ENCODE results near the gene HRNR. TPM values are rescaled to one million over a fixed set of nuclear protein-coding genes. Genes with fewer than 3 reads are reported as not detected.

HRNR gene
- polyA plus RNA-seq, 1 donor = 0.12 TPM

DNA sequence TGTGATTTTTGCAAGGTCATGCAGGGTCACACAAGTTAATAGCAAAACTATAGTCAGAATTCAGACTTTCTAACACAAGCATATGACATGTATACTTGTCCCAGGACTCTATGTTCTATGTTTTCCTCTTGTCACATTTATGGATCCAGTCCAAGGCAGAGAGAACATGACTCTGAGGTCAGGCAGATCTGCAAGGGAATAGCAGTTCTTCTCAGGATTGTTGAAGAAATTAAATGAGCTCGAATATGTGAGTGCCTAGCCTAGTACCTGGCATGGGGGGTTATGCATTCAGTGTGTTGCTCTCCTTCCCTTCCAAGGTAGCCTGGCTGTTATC lies 55.5 kb downstream of the HRNR start:
- DNase-seq = no peak
- peaks cover 9% of the 10 kb centered on the region for H3K4me1 ChIP-seq (ENCODE audit: control insufficient read depth, insufficient read depth, low read length)
- H3K36me3 ChIP-seq (ENCODE audit: control insufficient read depth, insufficient read depth, low read length) = no peaks in the 10 kb centered on the region
- H3K9me3 ChIP-seq (ENCODE audit: control insufficient read depth, low read depth, low read length) = no peaks in the 10 kb centered on the region
- no peak overlapping the region for H3K4me3 ChIP-seq (ENCODE audit: low read length)
- no CpG with 5 or more reads among the region's 1 CpG for WGBS (ENCODE audit: insufficient coverage, low lambda C conversion rate)
- H3K27ac ChIP-seq (ENCODE audit: low read length) = no peak overlapping the region
- H3K27me3 ChIP-seq (ENCODE audit: control insufficient read depth, insufficient read depth, low read length) = peaks cover 7% of the 10 kb centered on the region

DNA sequence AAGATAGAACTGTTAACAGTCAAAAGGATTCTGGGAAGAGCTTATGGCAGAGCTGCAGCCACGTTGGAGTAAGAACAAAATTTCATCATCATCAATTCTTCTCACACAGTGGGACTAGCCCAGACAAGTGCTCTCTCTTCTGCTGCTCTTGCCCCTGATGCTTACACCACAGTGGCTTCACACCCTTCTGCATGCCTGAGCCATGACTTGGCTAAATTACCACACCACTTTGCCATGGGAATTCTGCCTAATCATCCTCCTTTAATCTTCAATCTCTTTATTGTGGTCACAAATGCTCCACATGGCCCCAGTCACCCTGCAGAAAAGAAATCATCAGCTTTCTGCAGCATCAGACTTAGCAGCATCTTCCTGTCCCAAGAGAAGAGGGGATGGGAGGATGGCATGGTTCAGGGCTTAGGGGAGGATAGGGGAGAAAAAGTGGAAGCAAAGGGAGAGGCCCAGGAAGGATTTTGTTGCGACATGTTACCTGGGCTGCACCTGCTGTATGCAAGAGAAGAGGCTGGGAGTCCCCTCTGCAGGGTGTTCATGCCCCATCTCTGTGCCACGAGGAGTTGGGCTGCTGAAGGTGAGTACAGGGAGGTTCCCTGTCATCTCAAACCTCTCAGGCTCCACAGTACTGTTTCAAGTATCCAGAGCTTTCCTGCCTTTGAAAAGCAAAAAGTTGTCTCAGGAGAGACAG lies 56.0 kb downstream of the HRNR start:
- DNase-seq = no peak
- Histone ChIP-seq H3K9me3 (ENCODE audit: control insufficient read depth, low read depth, low read length) (no peaks in the 10 kb centered on the region), H3K27me3 (ENCODE audit: control insufficient read depth, insufficient read depth, low read length) (peaks cover 7% of the 10 kb centered on the region), H3K36me3 (ENCODE audit: control insufficient read depth, insufficient read depth, low read length) (no peaks in the 10 kb centered on the region), H3K4me1 (ENCODE audit: control insufficient read depth, insufficient read depth, low read length) (peaks cover 14% of the 10 kb centered on the region), H3K27ac (ENCODE audit: low read length) (no peak overlapping the region), H3K4me3 (ENCODE audit: low read length) (no peak overlapping the region)
- no CpG with 5 or more reads among the region's 3 CpGs for WGBS (ENCODE audit: insufficient coverage, low lambda C conversion rate)

DNA sequence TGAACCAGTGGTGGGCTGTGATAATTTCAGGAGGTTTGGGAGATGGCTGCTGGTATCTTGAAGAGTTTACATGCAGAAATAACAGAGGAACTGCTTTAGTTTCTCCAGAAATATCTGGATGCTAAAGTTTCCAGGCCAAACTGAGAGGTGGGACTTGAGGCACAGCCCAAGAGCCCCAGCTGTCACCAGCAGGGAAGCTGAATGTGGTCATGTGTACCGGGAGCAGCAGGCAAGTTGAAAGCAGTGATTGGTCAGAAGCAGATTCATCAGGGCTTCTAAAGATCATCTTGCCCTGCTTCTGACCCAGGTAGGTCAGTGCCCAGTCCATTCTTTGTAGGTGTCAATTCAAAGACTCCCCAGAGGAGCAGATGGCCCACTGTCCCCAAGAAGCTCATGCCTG lies 57.0 kb downstream of the HRNR start:
- Histone ChIP-seq H3K4me3 (ENCODE audit: low read length) (no peak overlapping the region), H3K27me3 (ENCODE audit: control insufficient read depth, insufficient read depth, low read length) (peaks cover 3% of the 10 kb centered on the region), H3K4me1 (ENCODE audit: control insufficient read depth, insufficient read depth, low read length) (peaks cover 20% of the 10 kb centered on the region), H3K27ac (ENCODE audit: low read length) (no peak overlapping the region), H3K9me3 (ENCODE audit: control insufficient read depth, low read depth, low read length) (no peaks in the 10 kb centered on the region), H3K36me3 (ENCODE audit: control insufficient read depth, insufficient read depth, low read length) (no peaks in the 10 kb centered on the region)
- no peak for DNase-seq
- WGBS (ENCODE audit: insufficient coverage, low lambda C conversion rate) = no CpG with 5 or more reads among the region's 1 CpG

DNA sequence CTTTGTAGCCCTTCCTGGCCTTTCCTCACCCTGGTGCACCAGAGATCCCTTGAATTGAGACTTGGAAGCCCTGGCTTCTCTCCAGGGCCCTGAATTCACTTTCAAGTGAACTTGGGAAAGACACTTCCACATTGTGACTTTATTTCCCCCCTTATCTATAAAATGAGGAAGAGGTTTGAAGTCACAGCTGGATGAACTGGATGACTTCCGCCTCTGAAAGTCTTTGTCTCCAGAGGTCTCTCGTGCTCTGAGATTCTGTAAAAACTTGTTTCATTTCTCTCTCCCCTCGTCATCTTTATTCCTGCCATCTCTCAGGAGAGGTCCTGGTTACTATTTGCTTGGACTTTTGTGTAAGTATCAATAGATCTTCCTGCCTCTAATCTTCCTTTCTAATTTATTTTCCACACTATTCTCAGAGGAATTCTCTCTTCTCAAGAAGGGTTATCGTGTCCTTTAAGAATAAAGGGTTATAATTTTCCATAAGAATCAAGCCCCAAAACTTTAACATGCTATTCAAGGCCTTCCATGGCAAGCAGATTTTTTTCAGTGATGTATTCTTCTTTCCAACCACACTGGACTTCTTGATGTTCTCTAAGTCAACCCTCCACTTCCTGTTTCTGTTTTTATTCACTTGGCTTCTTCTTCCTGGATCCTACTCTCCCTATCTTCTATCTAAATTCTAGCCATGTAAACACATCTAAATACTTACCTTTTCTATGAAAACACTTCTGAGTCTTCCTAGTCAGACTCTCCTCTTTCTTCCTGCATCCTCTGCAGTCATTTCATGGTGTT lies 58.5 kb downstream of the HRNR start:
- no peak for DNase-seq
- Histone ChIP-seq H3K27ac (ENCODE audit: low read length) (peak overlapping the region; percentile 35), H3K36me3 (ENCODE audit: control insufficient read depth, insufficient read depth, low read length) (no peaks in the 10 kb centered on the region), H3K4me3 (ENCODE audit: low read length) (no peak overlapping the region), H3K27me3 (ENCODE audit: control insufficient read depth, insufficient read depth, low read length) (peaks cover 2% of the 10 kb centered on the region), H3K9me3 (ENCODE audit: control insufficient read depth, low read depth, low read length) (no peaks in the 10 kb centered on the region), H3K4me1 (ENCODE audit: control insufficient read depth, insufficient read depth, low read length) (peaks cover 20% of the 10 kb centered on the region)
- 92% methylated on average over 4 of the region's 4 CpGs for WGBS (ENCODE audit: insufficient coverage, low lambda C conversion rate)

DNA sequence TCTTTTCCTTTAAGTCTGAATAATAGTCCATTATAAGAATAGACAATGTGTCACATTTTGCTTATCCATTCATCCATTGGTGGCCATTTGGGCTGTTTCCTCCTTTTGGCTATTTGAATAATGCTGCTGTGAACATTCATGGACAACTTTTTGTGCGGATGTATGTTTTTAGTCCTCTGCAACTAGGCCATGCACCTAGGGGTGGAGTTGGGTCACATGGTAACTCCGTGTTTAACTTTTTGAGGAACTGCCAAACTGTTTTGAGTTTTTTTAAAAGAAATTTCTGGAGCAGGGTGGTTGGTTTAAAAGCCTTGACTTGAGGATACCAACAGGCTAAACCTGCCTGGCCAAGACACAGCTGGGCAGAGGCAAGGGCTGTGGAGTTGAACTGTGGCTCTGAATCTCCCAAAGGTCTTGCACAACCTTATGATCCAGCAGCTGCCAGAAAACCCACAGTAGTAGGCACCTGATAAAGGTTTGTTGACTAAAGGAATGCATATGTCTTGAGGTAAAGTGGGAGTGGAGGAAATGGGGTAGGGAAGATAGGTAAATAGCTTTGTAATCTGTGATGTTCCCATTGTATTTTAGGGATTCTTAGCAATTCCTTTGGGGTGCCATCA lies 59.4 kb downstream of the HRNR start:
- no CpG with 5 or more reads among the region's 2 CpGs for WGBS (ENCODE audit: insufficient coverage, low lambda C conversion rate)
- Histone ChIP-seq H3K36me3 (ENCODE audit: control insufficient read depth, insufficient read depth, low read length) (no peaks in the 10 kb centered on the region), H3K4me1 (ENCODE audit: control insufficient read depth, insufficient read depth, low read length) (peaks cover 20% of the 10 kb centered on the region), H3K27me3 (ENCODE audit: control insufficient read depth, insufficient read depth, low read length) (peaks cover 2% of the 10 kb centered on the region), H3K9me3 (ENCODE audit: control insufficient read depth, low read depth, low read length) (no peaks in the 10 kb centered on the region), H3K27ac (ENCODE audit: low read length) (peak overlapping the region; percentile 35), H3K4me3 (ENCODE audit: low read length) (no peak overlapping the region)
- peak; percentile 31 to 37 for DNase-seq

DNA sequence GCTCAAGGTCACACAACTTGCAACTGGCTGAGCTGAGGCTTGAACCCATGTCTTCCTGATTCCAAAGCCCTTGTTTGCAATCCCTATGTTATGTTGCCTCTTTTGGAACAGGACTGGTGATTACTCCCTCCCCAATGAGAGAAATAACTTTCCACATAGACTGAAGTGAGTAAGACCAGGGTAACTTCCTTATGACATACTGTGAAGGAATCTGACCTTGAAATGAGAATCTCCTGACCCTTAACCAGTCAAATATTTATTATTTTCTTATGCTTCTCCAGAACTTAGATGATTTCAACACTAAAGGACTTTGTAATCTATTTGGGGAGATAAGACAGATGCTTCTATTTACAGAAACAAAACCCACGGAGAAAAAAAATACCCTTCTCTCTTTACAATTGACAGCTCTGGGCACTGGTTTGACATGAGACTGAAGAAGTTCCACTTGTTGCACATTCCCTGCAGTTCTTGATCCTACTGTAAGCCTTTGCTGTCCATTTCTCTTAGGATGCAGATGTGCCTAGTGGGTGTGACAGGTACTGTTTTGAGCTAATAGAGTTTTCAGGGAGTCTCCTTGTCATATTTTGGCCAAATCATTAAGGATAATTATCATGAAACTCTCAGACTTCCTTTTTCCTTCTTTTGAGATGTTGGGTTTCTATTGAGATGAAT lies 61.1 kb downstream of the HRNR start:
- Histone ChIP-seq H3K27ac (ENCODE audit: low read length) (peak overlapping the region; percentile 56), H3K36me3 (ENCODE audit: control insufficient read depth, insufficient read depth, low read length) (no peaks in the 10 kb centered on the region), H3K4me3 (ENCODE audit: low read length) (no peak overlapping the region), H3K27me3 (ENCODE audit: control insufficient read depth, insufficient read depth, low read length) (no peaks in the 10 kb centered on the region), H3K4me1 (ENCODE audit: control insufficient read depth, insufficient read depth, low read length) (peaks cover 20% of the 10 kb centered on the region), H3K9me3 (ENCODE audit: control insufficient read depth, low read depth, low read length) (no peaks in the 10 kb centered on the region)
- WGBS (ENCODE audit: insufficient coverage, low lambda C conversion rate) = 0% methylated on average over 1 of the region's 1 CpG
- peak; percentile 45 to 48 for DNase-seq

Other genes starting within 250 kb of the HRNR start
- gene S100A10, start 230.3 kb downstream of the HRNR start, polyA plus RNA-seq = 877 TPM
- gene S100A11, start 187.2 kb downstream of the HRNR start, polyA plus RNA-seq = 314 TPM
- not detected for gene TCHHL1, start 135.1 kb downstream of the HRNR start, polyA plus RNA-seq
- gene TCHH, start 108.7 kb downstream of the HRNR start, polyA plus RNA-seq = 0.22 TPM
- gene RPTN, start 65.0 kb downstream of the HRNR start, polyA plus RNA-seq = not detected
- gene FLG, start 101.0 kb upstream of the HRNR start, polyA plus RNA-seq = 0.73 TPM
- gene FLG2, start 135.8 kb upstream of the HRNR start, polyA plus RNA-seq = 0.06 TPM
- gene CRNN, start 190.1 kb upstream of the HRNR start, polyA plus RNA-seq = not detected

All from large intestine (tissue), 3 donors.